KOPT-K1 (cell line): ENCODE measurements around the gene FSTL1.

Source experiments
- H3K27ac ChIP-seq: fragments of 200-600 bp; sonication (generic); 2 replicates; pipeline ENCODE4 v1.5.1; 2016; ENCODE audit warnings: antibody characterized with exemption, mild to moderate bottlenecking, low read depth, low read length; ENCODE audit not compliant: poor library complexity, severe bottlenecking
- H3K36me3 ChIP-seq: fragments of 200-600 bp; sonication (generic); 2 replicates; pipeline ENCODE4 v1.5.1; 2017; ENCODE audit warnings: antibody characterized with exemption, mild to moderate bottlenecking, low read length, moderate library complexity; ENCODE audit not compliant: insufficient read depth
- H3K9me3 ChIP-seq: fragments of 200-600 bp; sonication (generic); 2 replicates; pipeline ENCODE4 v1.5.1; 2017; ENCODE audit warnings: antibody characterized with exemption, low read length, mild to moderate bottlenecking; ENCODE audit not compliant: insufficient read depth, poor library complexity, severe bottlenecking

The FSTL1 gene

GRCh38 chr3:120451806-120452205 is 1.0 kb upstream of the FSTL1 start:
- no peaks in the 10 kb centered on the region for H3K36me3 ChIP-seq
- no peak overlapping the region for H3K27ac ChIP-seq

GRCh38 chr3:120451272-120451761 is 525 bp upstream of the FSTL1 start:
- no peaks in the 10 kb centered on the region for H3K36me3 ChIP-seq
- H3K9me3 ChIP-seq: peaks cover 8% of the 10 kb centered on the region
- no peak overlapping the region for H3K27ac ChIP-seq

More at GRCh38 chr3:120451806-120452205, 1.0 kb upstream of the FSTL1 start:
- peaks cover 8% of the 10 kb centered on the region for H3K9me3 ChIP-seq

- H3K27ac ChIP-seq: peak overlapping the region; percentile 13
- H3K36me3 ChIP-seq: no peaks in the 10 kb centered on the region
These were observed 842 bp downstream of the FSTL1 start for GRCh38 chr3:120449701-120450599.

GRCh38 chr3:120449251-120449650 is 1.5 kb downstream of the FSTL1 start:
- Histone ChIP-seq H3K9me3 (peaks cover 5% of the 10 kb centered on the region), H3K36me3 (no peaks in the 10 kb centered on the region), H3K27ac (no peak overlapping the region)

More at GRCh38 chr3:120449701-120450599, 842 bp downstream of the FSTL1 start:
- H3K9me3 ChIP-seq: peaks cover 8% of the 10 kb centered on the region

GRCh38 chr3:120448756-120449155 is 2.0 kb downstream of the FSTL1 start:
- H3K27ac ChIP-seq: no peak overlapping the region
- H3K9me3 ChIP-seq: peaks cover under 1% of the 10 kb centered on the region
- H3K36me3 ChIP-seq: no peaks in the 10 kb centered on the region

GRCh38 chr3:120446891-120447668 is 3.7 kb downstream of the FSTL1 start:
- no peaks in the 10 kb centered on the region for H3K9me3 ChIP-seq
- H3K36me3 ChIP-seq: no peaks in the 10 kb centered on the region
- no peak overlapping the region for H3K27ac ChIP-seq

GRCh38 chr3:120445654-120446053 is 5.1 kb downstream of the FSTL1 start:
- no peaks in the 10 kb centered on the region for H3K36me3 ChIP-seq
- no peak overlapping the region for H3K27ac ChIP-seq
- no peaks in the 10 kb centered on the region for H3K9me3 ChIP-seq

GRCh38 chr3:120443626-120444123 is 7.1 kb downstream of the FSTL1 start:
- no peaks in the 10 kb centered on the region for H3K9me3 ChIP-seq
- H3K27ac ChIP-seq: no peak overlapping the region
- no peaks in the 10 kb centered on the region for H3K36me3 ChIP-seq

- Histone ChIP-seq H3K27ac (no peak overlapping the region), H3K9me3 (no peaks in the 10 kb centered on the region)
These were observed 7.7 kb downstream of the FSTL1 start for GRCh38 chr3:120442975-120443517.

GRCh38 chr3:120441776-120442175 is 9.0 kb downstream of the FSTL1 start:
- H3K36me3 ChIP-seq: no peaks in the 10 kb centered on the region
- no peaks in the 10 kb centered on the region for H3K9me3 ChIP-seq
- no peak overlapping the region for H3K27ac ChIP-seq

More at GRCh38 chr3:120442975-120443517, 7.7 kb downstream of the FSTL1 start:
- no peaks in the 10 kb centered on the region for H3K36me3 ChIP-seq

- H3K27ac ChIP-seq: no peak overlapping the region
- no peaks in the 10 kb centered on the region for H3K36me3 ChIP-seq
- H3K9me3 ChIP-seq: no peaks in the 10 kb centered on the region
These were observed 10.0 kb downstream of the FSTL1 start for GRCh38 chr3:120440762-120441161.

- Histone ChIP-seq H3K27ac (no peak overlapping the region), H3K9me3 (no peaks in the 10 kb centered on the region), H3K36me3 (no peaks in the 10 kb centered on the region)
These were observed 10.6 kb downstream of the FSTL1 start for GRCh38 chr3:120440001-120440703.

GRCh38 chr3:120438665-120439370 is 12.0 kb downstream of the FSTL1 start:
- Histone ChIP-seq H3K9me3 (no peaks in the 10 kb centered on the region), H3K27ac (no peak overlapping the region), H3K36me3 (no peaks in the 10 kb centered on the region)

GRCh38 chr3:120438216-120438615 is 12.6 kb downstream of the FSTL1 start:
- Histone ChIP-seq H3K27ac (no peak overlapping the region), H3K36me3 (no peaks in the 10 kb centered on the region)

More at GRCh38 chr3:120438216-120438615, 12.6 kb downstream of the FSTL1 start:
- no peaks in the 10 kb centered on the region for H3K9me3 ChIP-seq
